ENCODE measurements around the gene CERT1. TPM values are rescaled to one million over a fixed set of nuclear protein-coding genes. Genes with fewer than 3 reads are reported as not detected.

The CERT1 gene
- total and polyA plus RNA-seq, 7 donors = 14.1 to 40.2 (median 20.3) TPM

GRCh38 chr5:75405296-75405695, 106.1 kb downstream of the CERT1 start:
- H3K9me3 ChIP-seq = no peaks in the 10 kb centered on the region
- no peak overlapping the region for H3K4me3 ChIP-seq
- intact Hi-C loops (cut with DNase I) = no loop called here
- H3K36me3 ChIP-seq = peaks cover 0 to 49% (median 5%) of the 10 kb centered on the region in 4 donors
- DNase-seq = no peak
- no peak for TF ChIP-seq CTCF (IDR thresholded peaks at IDR 0.05)
- no peak for TF ChIP-seq POLR2A (IDR thresholded peaks at IDR 0.05)
- TF ChIP-seq POLR2AphosphoS5 (IDR thresholded peaks at IDR 0.05) = no peak
- TF ChIP-seq EP300 (IDR thresholded peaks at IDR 0.05) = no peak
- H3K27me3 ChIP-seq = no peaks in the 10 kb centered on the region
- no peak overlapping the region for H3K27ac ChIP-seq
- H3K4me1 ChIP-seq = no peaks in the 10 kb centered on the region
- 53 to 74% methylated on average over 3 of the region's 3 CpGs for WGBS, 2 donors

- Histone ChIP-seq H3K27ac (no peak overlapping the region), H3K27me3 (no peaks in the 10 kb centered on the region), H3K4me3 (no peak overlapping the region), H3K36me3 (peaks cover 0 to 40% (median 5%) of the 10 kb centered on the region in 4 donors), H3K4me1 (no peaks in the 10 kb centered on the region), H3K9me3 (no peaks in the 10 kb centered on the region)
- WGBS, 2 donors = 90 to 99% methylated on average over 3 of the region's 3 CpGs
- intact Hi-C loops (cut with DNase I) = no loop called here
- DNase-seq = no peak
- TF ChIP-seq CTCF (IDR thresholded peaks at IDR 0.05) = no peak
- TF ChIP-seq POLR2AphosphoS5 (IDR thresholded peaks at IDR 0.05) = no peak
- TF ChIP-seq POLR2A (IDR thresholded peaks at IDR 0.05) = no peak
- no peak for TF ChIP-seq EP300 (IDR thresholded peaks at IDR 0.05)
Observed at GRCh38 chr5:75395277-75395676, 116.2 kb downstream of the CERT1 start.

- no peak for DNase-seq
- no peaks in the 10 kb centered on the region for H3K9me3 ChIP-seq
- peaks cover 0 to 61% (median 9%) of the 10 kb centered on the region in 4 donors for H3K36me3 ChIP-seq
- intact Hi-C loops (cut with DNase I) = no loop called here
- no peak for TF ChIP-seq POLR2A (IDR thresholded peaks at IDR 0.05)
- no peak for TF ChIP-seq EP300 (IDR thresholded peaks at IDR 0.05)
- TF ChIP-seq POLR2AphosphoS5 (IDR thresholded peaks at IDR 0.05) = no peak
- no peak for TF ChIP-seq CTCF (IDR thresholded peaks at IDR 0.05)
- H3K4me1 ChIP-seq = no peaks in the 10 kb centered on the region
- WGBS, 2 donors = 87 to 88% methylated on average over 2 of the region's 2 CpGs
- no peaks in the 10 kb centered on the region for H3K27me3 ChIP-seq
- H3K27ac ChIP-seq = no peak overlapping the region
- no peak overlapping the region for H3K4me3 ChIP-seq
Observed at GRCh38 chr5:75389430-75389829, 122.0 kb downstream of the CERT1 start.

GRCh38 chr5:75387806-75388205, 123.6 kb downstream of the CERT1 start:
- Histone ChIP-seq H3K27me3 (no peaks in the 10 kb centered on the region), H3K36me3 (peaks cover 3 to 77% (median 10%) of the 10 kb centered on the region in 4 donors), H3K27ac (no peak overlapping the region), H3K4me3 (no peak overlapping the region), H3K4me1 (no peaks in the 10 kb centered on the region), H3K9me3 (no peaks in the 10 kb centered on the region)
- DNase-seq = no peak
- intact Hi-C loops (cut with DNase I) = no loop called here
- TF ChIP-seq POLR2AphosphoS5 (IDR thresholded peaks at IDR 0.05) (no peak), EP300 (IDR thresholded peaks at IDR 0.05) (no peak), POLR2A (IDR thresholded peaks at IDR 0.05) (no peak), CTCF (IDR thresholded peaks at IDR 0.05) (no peak)
- WGBS, 2 donors = 88 to 95% methylated on average over 6 of the region's 6 CpGs

GRCh38 chr5:75384218-75384617, 127.2 kb downstream of the CERT1 start:
- intact Hi-C loops (cut with DNase I) = no loop called here
- no peak overlapping the region for H3K4me3 ChIP-seq
- TF ChIP-seq POLR2AphosphoS5 (IDR thresholded peaks at IDR 0.05) = no peak
- TF ChIP-seq CTCF (IDR thresholded peaks at IDR 0.05) = no peak
- no peak for TF ChIP-seq POLR2A (IDR thresholded peaks at IDR 0.05)
- no peak for TF ChIP-seq EP300 (IDR thresholded peaks at IDR 0.05)

More at GRCh38 chr5:75384218-75384617, 127.2 kb downstream of the CERT1 start:
- Histone ChIP-seq H3K27me3 (no peaks in the 10 kb centered on the region), H3K36me3 (peaks cover 9 to 94% (median 25%) of the 10 kb centered on the region in 4 donors), H3K9me3 (no peaks in the 10 kb centered on the region), H3K27ac (no peak overlapping the region), H3K4me1 (no peaks in the 10 kb centered on the region)
- 40 to 54% methylated on average over 1 of the region's 1 CpG for WGBS, 2 donors
- no peak for DNase-seq
